ENCODE results near the gene PRSS53. TPM values are rescaled to one million over a fixed set of nuclear protein-coding genes. Genes with fewer than 3 reads are reported as not detected.

The PRSS53 gene
- total RNA-seq, 4 donors from 2014 or later, result 2.3 to 3.8 (median 2.7) TPM

GRCh38 chr16:31085411-31085810, 3.3 kb downstream of the PRSS53 start:
- no peak for TF ChIP-seq CTCF (IDR thresholded peaks at IDR 0.05)
- no peak for TF ChIP-seq POLR2A (IDR thresholded peaks at IDR 0.05)
- intact Hi-C loops (cut with DNase I; ENCODE audit: low total_unique reads), result no loop called here
- 50 to 53% methylated on average over 8 of the region's 8 CpGs for WGBS, 2 donors
- no peak overlapping the region for H3K4me3 ChIP-seq (ENCODE audit: low read depth, poor library complexity, severe bottlenecking)
- DNase-seq (ENCODE audit: low spot score in 2 of 2), result no peak

GRCh38 chr16:31084584-31085302, 4.0 kb downstream of the PRSS53 start:
- H3K4me3 ChIP-seq (ENCODE audit: low read depth, poor library complexity, severe bottlenecking), result no peak overlapping the region
- no peak for TF ChIP-seq POLR2A (IDR thresholded peaks at IDR 0.05)
- no peak for TF ChIP-seq CTCF (IDR thresholded peaks at IDR 0.05)
- DNase-seq (ENCODE audit: low spot score in 2 of 2), result no peak
- intact Hi-C loops (cut with DNase I; ENCODE audit: low total_unique reads), result no loop called here
- WGBS, 2 donors, result 83 to 93% methylated on average over 15 to 16 of the region's 16 CpGs

- TF ChIP-seq CTCF (IDR thresholded peaks at IDR 0.05), result no peak
- no peak for TF ChIP-seq POLR2A (IDR thresholded peaks at IDR 0.05)
- no peak overlapping the region for H3K4me3 ChIP-seq (ENCODE audit: low read depth, poor library complexity, severe bottlenecking)
- intact Hi-C loops (cut with DNase I; ENCODE audit: low total_unique reads), result no loop called here
- 86 to 88% methylated on average over 13 of the region's 13 CpGs for WGBS, 2 donors
- DNase-seq (ENCODE audit: low spot score in 2 of 2), result no peak
Observed at GRCh38 chr16:31083981-31084380, 4.8 kb downstream of the PRSS53 start.

- no peak for DNase-seq (ENCODE audit: low spot score in 2 of 2)
- no peak overlapping the region for H3K4me3 ChIP-seq (ENCODE audit: low read depth, poor library complexity, severe bottlenecking)
- no peak for TF ChIP-seq POLR2A (IDR thresholded peaks at IDR 0.05)
- TF ChIP-seq CTCF (IDR thresholded peaks at IDR 0.05), result no peak
- intact Hi-C loops (cut with DNase I; ENCODE audit: low total_unique reads), result no loop called here
- 71 to 76% methylated on average over 5 of the region's 5 CpGs for WGBS, 2 donors
Observed at GRCh38 chr16:31083556-31083955, 5.2 kb downstream of the PRSS53 start.

GRCh38 chr16:31083081-31083480, 5.7 kb downstream of the PRSS53 start:
- TF ChIP-seq POLR2A (IDR thresholded peaks at IDR 0.05) (no peak), CTCF (IDR thresholded peaks at IDR 0.05) (no peak)
- no peak for DNase-seq (ENCODE audit: low spot score in 2 of 2)
- H3K4me3 ChIP-seq (ENCODE audit: low read depth, poor library complexity, severe bottlenecking), result no peak overlapping the region
- intact Hi-C loops (cut with DNase I; ENCODE audit: low total_unique reads), result no loop called here
- WGBS, 2 donors, result 69% methylated on average over 9 of the region's 9 CpGs

Data from lower leg skin (tissue), 4 donors.